ENCODE data around the gene ABCA1.
"Not testable (repeated sequence)": the region's sequence is repeated elsewhere in the genome, so short reads cannot be mapped to it uniquely, and the experiment has no call there.

Gene ABCA1

GRCh38 chr9:104856413-104856941 lies 71.5 kb downstream of the ABCA1 start:
- TF ChIP-seq, protein P1, sequence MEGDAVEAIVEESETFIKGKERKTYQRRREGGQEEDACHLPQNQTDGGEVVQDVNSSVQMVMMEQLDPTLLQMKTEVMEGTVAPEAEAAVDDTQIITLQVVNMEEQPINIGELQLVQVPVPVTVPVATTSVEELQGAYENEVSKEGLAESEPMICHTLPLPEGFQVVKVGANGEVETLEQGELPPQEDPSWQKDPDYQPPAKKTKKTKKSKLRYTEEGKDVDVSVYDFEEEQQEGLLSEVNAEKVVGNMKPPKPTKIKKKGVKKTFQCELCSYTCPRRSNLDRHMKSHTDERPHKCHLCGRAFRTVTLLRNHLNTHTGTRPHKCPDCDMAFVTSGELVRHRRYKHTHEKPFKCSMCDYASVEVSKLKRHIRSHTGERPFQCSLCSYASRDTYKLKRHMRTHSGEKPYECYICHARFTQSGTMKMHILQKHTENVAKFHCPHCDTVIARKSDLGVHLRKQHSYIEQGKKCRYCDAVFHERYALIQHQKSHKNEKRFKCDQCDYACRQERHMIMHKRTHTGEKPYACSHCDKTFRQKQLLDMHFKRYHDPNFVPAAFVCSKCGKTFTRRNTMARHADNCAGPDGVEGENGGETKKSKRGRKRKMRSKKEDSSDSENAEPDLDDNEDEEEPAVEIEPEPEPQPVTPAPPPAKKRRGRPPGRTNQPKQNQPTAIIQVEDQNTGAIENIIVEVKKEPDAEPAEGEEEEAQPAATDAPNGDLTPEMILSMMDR (IDR thresholded peaks at IDR 0.05; ENCODE audit: low read depth, low read length), result no peak
- peak in 1 of 2 donors; percentile 60 for DNase-seq (ENCODE audit: low read depth in 2 of 2)
- H3K4me3 ChIP-seq (replicated peaks in 1 of 2; ENCODE audit: low read depth in 2 of 2, low read length in 2 of 2), result no peak overlapping the region

GRCh38 chr9:104855807-104856206 lies 72.1 kb downstream of the ABCA1 start:
- no peak for DNase-seq (ENCODE audit: low read depth in 2 of 2)
- TF ChIP-seq, protein P1 (IDR thresholded peaks at IDR 0.05; ENCODE audit: low read depth, low read length), result no peak
- H3K4me3 ChIP-seq (replicated peaks in 1 of 2; ENCODE audit: low read depth in 2 of 2, low read length in 2 of 2), result no peak overlapping the region

DNA sequence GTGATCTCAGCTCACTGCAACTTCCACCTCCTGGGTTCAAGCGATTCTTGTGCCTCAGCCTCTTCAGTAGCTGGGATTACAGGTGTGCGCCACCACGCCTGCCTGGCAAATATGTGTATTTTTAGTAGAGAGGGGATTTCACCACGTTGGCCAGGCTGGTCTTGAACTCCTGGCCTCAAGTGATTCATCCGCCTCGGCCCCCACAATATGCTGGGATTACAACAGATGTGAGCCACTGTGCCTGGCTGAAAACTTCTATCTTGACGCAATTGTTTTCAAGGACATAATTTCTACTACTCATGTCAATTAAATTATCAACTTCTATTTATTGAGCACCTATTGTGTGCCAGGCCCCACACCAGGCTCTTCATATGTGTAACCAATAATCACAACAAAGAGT lies 72.7 kb downstream of the ABCA1 start:
- not testable (repeated sequence) for DNase-seq (ENCODE audit: low read depth in 2 of 2); H3K4me3 ChIP-seq (replicated peaks in 1 of 2; ENCODE audit: low read depth in 2 of 2, low read length in 2 of 2)

DNA sequence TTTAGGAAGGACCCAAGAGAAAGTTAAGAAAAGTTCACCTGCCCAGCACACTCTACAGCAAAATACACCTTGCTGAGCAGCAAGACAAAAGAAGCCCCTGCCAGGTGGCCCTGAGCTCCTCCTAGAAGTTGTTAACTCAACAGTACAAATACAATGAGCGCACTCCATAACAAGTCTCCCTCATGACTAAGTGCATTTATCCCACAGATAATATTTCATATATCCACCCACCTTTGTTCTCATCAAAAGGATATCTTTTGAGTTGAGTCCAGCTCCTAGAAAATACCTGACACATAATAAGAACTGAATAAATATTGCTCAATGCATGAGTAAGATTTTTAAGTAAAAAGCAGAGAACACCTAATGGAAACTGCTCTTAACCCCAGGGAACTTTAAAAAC lies 73.3 kb downstream of the ABCA1 start:
- no peak overlapping the region for H3K4me3 ChIP-seq (replicated peaks in 1 of 2; ENCODE audit: low read depth in 2 of 2, low read length in 2 of 2)
- no peak for DNase-seq (ENCODE audit: low read depth in 2 of 2)
- TF ChIP-seq, protein P1 (IDR thresholded peaks at IDR 0.05; ENCODE audit: low read depth, low read length), result no peak

DNA sequence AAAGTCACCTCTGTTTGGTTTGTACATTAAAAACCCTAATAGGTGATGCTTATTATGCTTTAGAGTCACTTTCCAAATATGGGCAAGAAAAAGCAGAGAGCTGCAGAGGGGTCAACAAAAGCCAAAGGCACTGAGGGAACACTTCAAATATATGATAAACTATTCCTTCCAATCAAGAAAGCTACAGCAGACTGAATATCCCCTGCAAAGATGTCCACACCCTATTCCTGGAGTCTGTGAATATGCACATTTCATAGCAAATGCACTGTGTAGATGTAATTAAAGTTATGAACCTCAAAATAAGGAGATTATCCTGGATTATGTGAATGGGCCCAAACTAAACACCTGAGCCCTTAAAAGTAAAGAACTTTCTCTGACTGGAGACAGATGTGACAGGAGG lies 74.3 kb downstream of the ABCA1 start:
- DNase-seq (ENCODE audit: low read depth in 2 of 2), result no peak
- no peak overlapping the region for H3K4me3 ChIP-seq (replicated peaks in 1 of 2; ENCODE audit: low read depth in 2 of 2, low read length in 2 of 2)
- TF ChIP-seq, protein P1 (IDR thresholded peaks at IDR 0.05; ENCODE audit: low read depth, low read length), result no peak

- TF ChIP-seq, protein P1 (IDR thresholded peaks at IDR 0.05; ENCODE audit: low read depth, low read length), result no peak
- no peak overlapping the region for H3K4me3 ChIP-seq (replicated peaks in 1 of 2; ENCODE audit: low read depth in 2 of 2, low read length in 2 of 2)
- no peak for DNase-seq (ENCODE audit: low read depth in 2 of 2)
Observed at GRCh38 chr9:104853159-104853558, 74.8 kb downstream of the ABCA1 start.

DNA sequence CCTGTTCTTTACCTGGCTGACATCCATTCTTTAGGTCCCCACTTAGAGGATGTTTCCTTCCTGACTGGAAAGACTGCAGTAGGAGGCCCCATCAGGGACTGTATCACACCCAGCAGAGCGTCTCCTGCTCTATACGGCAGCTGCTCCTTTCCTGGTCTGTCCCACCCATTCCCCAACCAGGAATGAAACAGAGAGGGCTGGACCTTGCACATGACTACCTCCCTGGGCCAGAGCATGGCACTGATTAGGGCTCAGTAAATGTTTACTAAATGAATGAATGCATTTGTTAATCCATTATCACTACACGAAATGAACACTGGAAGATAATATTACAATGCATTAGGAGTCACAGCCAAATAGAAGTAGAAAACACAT lies 76.4 kb downstream of the ABCA1 start:
- DNase-seq (ENCODE audit: low read depth in 2 of 2), result no peak
- TF ChIP-seq, protein P1 (IDR thresholded peaks at IDR 0.05; ENCODE audit: low read depth, low read length), result no peak
- H3K4me3 ChIP-seq (replicated peaks in 1 of 2; ENCODE audit: low read depth in 2 of 2, low read length in 2 of 2), result no peak overlapping the region
